Muscle of leg (tissue), 16 donors: Measurements from ENCODE around the gene ZP1. TPM values are rescaled to one million over a fixed set of nuclear protein-coding genes. Genes with fewer than 3 reads are reported as not detected.
A peak's percentile ranks its signal among the peaks of the same experiment; 100 is the strongest.
"Not testable (repeated sequence)": the region's sequence is repeated elsewhere in the genome, so short reads cannot be mapped to it uniquely, and the experiment has no call there.

Source experiments
- DNase-seq: peaks from one replicate; pipeline ENCODE4 v3.0.0; 2013
- H3K27ac ChIP-seq: one replicate; pipeline ENCODE4 v1.5.1; 2013; ENCODE audit warnings: mild to moderate bottlenecking, low read length, control low read depth
- H3K27me3 ChIP-seq: one replicate; pipeline ENCODE4 v1.6.1; 2013; ENCODE audit warnings: low read length; ENCODE audit not compliant: control insufficient read depth, insufficient read depth
- H3K36me3 ChIP-seq: one replicate; pipeline ENCODE4 v1.6.1; 2013; ENCODE audit warnings: low read length; ENCODE audit not compliant: control insufficient read depth, insufficient read depth
- H3K4me1 ChIP-seq: one replicate; pipeline ENCODE4 v1.6.1; 2013; ENCODE audit warnings: low read length; ENCODE audit not compliant: control insufficient read depth, insufficient read depth
- H3K4me3 ChIP-seq: one replicate; pipeline ENCODE4 v1.5.1; 2013; ENCODE audit warnings: low read length, control low read depth
- H3K9me3 ChIP-seq: replicated peaks from 2 replicates; pipeline ENCODE4 v1.6.1; 2013; ENCODE audit warnings: low read depth, low read length; ENCODE audit not compliant: control insufficient read depth
- WGBS: methylation state at CpG from one replicate; pipeline ENCODE4 v1.1.5; 2013; ENCODE audit warnings: missing lambda C conversion rate; ENCODE audit not compliant: insufficient coverage; 5-methylcytosine and 5-hydroxymethylcytosine counted together
- long read RNA-seq, 11 donors: transcript quantifications; one replicate each; lab custom pipeline, GENCODE V29; 2026
- polyA plus RNA-seq, 8 donors: library from polyadenylated mRNA; unstranded; fragments of 120-200 nt; gene quantifications; one replicate each; pipeline versions ENCODE4 v1.2.1 to v1.2.3, GENCODE V29; 2013; ENCODE audit warnings: inconsistent platforms in 1 of 8, low replicate concordance in 1 of 8; ENCODE audit not compliant: insufficient read length in 8 of 8, insufficient read depth in 1 of 8
- total RNA-seq: library from RNA; stranded (reverse); fragments of 120-200 nt; gene quantifications from one replicate; pipeline ENCODE4 v1.2.4, GENCODE V29; 2013

The ZP1 gene, protein sequence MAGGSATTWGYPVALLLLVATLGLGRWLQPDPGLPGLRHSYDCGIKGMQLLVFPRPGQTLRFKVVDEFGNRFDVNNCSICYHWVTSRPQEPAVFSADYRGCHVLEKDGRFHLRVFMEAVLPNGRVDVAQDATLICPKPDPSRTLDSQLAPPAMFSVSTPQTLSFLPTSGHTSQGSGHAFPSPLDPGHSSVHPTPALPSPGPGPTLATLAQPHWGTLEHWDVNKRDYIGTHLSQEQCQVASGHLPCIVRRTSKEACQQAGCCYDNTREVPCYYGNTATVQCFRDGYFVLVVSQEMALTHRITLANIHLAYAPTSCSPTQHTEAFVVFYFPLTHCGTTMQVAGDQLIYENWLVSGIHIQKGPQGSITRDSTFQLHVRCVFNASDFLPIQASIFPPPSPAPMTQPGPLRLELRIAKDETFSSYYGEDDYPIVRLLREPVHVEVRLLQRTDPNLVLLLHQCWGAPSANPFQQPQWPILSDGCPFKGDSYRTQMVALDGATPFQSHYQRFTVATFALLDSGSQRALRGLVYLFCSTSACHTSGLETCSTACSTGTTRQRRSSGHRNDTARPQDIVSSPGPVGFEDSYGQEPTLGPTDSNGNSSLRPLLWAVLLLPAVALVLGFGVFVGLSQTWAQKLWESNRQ
- total RNA-seq (not detected), polyA plus RNA-seq (under 1 TPM in 2 of 8 donors, not detected in 6; 0.07 to 0.13 TPM)
- long read RNA-seq, donor 1, result 0 reads
- long read RNA-seq, donor 2, result 0 reads
- long read RNA-seq, donor 3, result 0 reads
- long read RNA-seq, donor 4, result 0 reads
- long read RNA-seq, donor 5, result 0 reads
- long read RNA-seq, donor 6, result 0 reads
- long read RNA-seq, donor 7, result 0 reads
- long read RNA-seq, donor 8, partial matches to known transcripts, result 0 of 5 reads
- long read RNA-seq, donor 8, other reads (novel, unspliced or antisense), result 5 of 5 reads
- long read RNA-seq, donor 9, result 0 reads
- long read RNA-seq, donor 10, result 0 reads
- long read RNA-seq, donor 11, result 0 reads

DNA sequence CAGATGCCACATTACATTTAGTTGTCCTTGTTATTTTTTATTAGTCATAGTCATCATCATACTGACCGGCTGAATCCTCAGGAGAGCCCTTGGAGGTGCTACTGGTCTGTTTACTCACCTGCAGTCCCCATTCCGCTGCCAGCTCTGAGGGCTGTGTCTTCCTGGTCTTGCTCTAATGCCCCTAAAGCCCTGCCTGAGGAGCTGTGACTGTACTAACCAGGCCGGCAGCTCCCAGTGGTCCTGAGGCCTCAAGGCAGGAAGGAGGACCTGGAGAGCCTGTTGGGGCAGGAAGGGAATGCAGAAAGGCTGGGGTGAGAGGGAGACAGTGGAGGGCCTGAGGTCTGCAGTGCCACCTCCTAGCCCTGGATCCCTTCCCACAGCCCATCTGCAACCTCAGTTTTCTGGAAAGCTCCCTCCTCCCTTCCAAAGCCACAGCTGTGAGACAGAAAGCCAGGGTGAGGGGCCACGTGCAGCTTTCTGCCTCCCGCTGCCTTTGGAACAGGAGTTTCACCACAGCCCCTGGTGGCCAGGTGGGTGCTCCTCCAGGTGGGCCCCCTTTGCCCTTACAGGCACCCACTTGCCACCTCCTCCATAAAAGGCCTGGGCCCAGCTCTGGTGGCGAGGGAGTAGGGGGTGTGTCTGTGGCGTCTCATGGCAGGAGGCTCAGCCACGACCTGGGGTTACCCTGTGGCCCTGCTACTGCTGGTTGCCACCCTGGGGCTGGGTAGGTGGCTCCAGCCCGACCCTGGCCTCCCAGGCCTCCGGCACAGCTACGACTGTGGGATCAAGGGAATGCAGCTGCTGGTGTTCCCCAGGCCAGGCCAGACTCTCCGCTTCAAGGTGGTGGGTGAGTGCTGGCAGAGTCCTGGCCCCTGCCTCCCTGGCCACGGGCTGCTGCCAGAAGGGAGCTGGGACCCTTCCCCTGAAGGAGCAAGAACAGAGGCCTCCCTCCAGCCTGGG is at the start of gene ZP1:
Gene ZP1 (plus strand): TSS at position 632 of the 960 bp plus-strand sequence. CDS start 20 bp downstream, at position 652.
- no peaks in the 10 kb centered on the region for H3K9me3 ChIP-seq
- H3K4me3 ChIP-seq, result no peak within 1 kb of the TSS
- 46% methylated on average over 8 of the region's 13 CpGs for WGBS
- DNase-seq, result no peak
- H3K4me1 ChIP-seq, result peaks cover 29% of the 10 kb centered on the region
- no peaks in the 10 kb centered on the region for H3K27me3 ChIP-seq
- H3K36me3 ChIP-seq, result no peaks in the 10 kb centered on the region
- H3K27ac ChIP-seq, result no peak within 1 kb of the TSS

DNA sequence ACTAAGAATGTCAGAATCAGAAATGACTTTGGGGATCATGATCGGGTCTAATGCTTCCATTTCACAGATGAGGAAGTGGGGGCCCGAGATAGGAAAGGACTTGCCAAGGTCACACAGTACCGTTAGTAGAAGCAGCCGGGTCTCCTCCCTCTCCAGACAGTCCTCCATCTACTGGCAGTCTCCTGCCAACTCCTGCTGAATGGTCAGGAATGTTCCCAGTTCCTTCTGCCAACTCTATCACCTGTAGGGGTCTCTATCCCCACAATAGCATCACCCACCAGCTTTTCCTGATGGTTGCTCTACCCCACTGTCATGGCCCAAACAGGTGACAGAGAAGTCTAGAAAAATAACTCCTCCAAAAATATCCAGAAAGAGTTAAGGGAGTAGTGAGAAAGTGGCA is 49.3 kb upstream of the ZP1 start:
- Histone ChIP-seq H3K4me3 (no peak overlapping the region), H3K27ac (no peak overlapping the region), H3K4me1 (no peaks in the 10 kb centered on the region), H3K27me3 (no peaks in the 10 kb centered on the region), H3K36me3 (no peaks in the 10 kb centered on the region), H3K9me3 (peaks cover 12% of the 10 kb centered on the region)
- no peak for DNase-seq
- WGBS, result 70% methylated on average over 4 of the region's 4 CpGs

DNA sequence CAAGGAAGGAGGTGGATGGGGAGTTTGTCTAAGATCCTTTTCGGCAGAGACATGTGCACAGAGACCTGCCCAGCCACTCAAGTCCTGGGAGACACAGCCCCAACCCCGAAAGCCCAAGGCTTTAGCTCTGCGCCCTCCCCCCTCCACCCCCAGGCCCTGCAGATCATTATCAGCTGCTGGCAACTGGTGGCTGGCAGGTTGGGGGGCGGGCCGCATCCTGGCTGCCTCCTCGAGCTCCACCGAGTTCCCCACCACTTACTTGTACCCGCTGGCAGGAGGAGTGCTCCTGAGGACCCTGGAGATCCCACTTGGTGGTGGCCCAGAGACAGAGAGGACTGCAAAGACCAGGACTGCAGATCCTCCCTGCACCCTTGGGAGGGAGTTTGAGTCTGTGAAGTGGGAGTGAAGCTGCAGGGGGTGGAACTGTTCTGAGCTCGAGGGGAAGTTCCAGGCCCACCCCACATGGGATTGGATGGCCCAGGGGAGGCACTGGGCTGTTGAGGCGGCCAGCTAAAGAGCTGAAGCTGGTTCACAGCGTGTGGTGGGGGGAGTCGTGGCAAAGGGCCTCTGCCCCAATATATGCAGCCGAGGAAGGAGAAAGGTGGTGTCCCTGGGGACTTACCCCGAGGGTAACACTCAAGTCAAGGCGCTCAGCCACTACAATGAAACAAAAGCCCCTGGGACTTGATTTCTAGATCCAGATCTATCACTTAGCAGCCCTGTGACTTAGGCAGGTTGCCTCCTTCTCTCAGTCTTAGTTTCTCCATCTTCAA is 45.3 kb upstream of the ZP1 start:
- Histone ChIP-seq H3K9me3 (peaks cover 5% of the 10 kb centered on the region), H3K4me3 (no peak overlapping the region), H3K27me3 (no peaks in the 10 kb centered on the region), H3K36me3 (no peaks in the 10 kb centered on the region), H3K27ac (no peak overlapping the region), H3K4me1 (no peaks in the 10 kb centered on the region)
- no peak for DNase-seq
- 59% methylated on average over 6 of the region's 15 CpGs for WGBS

DNA sequence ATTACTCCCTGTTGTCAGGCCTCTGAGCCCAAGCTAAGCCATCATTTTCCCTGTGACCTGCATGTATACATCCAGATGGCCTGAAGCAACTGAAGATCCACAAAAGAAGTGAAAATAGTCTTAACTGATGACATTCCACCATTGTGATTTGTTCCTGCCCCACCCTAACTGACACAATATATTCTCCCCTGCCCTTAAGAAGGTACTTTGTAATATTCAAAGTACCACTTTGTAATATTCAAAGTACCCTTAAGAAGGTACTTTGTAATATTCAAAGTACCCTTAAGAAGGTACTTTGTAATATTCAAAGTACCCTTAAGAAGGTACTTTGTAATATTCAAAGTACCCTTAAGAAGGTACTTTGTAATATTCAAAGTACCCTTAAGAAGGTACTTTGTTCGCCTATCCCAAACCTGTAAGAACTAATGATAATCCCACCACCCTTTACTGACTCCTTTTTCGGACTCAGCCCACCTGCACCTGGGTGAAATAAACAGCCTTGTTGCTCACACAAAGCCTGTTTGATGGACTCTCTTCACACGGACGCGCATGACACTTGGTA is 43.5 kb upstream of the ZP1 start:
- not testable (repeated sequence) for DNase-seq
- 91% methylated on average over 5 of the region's 5 CpGs for WGBS

DNA sequence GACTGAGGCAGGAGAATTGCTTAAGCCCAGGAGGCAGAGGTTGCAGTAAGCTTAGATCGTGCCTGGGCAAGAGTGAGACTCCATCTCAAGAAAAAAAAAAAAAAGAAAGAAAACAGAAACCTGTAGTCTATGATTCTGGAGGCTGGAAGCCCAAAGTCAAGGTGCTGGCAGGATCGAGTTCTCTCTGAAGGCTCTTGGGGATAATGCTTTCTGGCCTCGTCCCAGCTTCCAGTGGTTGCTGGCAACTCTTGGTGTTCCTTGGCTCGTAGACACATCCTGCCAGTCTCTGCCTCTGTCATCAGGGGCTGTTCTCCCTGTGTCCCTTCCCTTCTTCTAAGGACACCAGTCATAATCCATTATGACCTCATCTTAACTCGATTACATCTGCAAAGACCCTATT is 42.2 kb upstream of the ZP1 start:
- H3K4me1 ChIP-seq, result no peaks in the 10 kb centered on the region
- no peaks in the 10 kb centered on the region for H3K27me3 ChIP-seq
- no peak overlapping the region for H3K4me3 ChIP-seq
- H3K36me3 ChIP-seq, result no peaks in the 10 kb centered on the region
- 80% methylated on average over 5 of the region's 5 CpGs for WGBS
- no peak overlapping the region for H3K27ac ChIP-seq
- DNase-seq, result no peak
- H3K9me3 ChIP-seq, result no peaks in the 10 kb centered on the region

More for the DNA sequence above, 43.5 kb upstream of the ZP1 start:
- H3K27ac ChIP-seq, H3K27me3 ChIP-seq, H3K4me1 ChIP-seq, H3K36me3 ChIP-seq, H3K4me3 ChIP-seq, H3K9me3 ChIP-seq: not testable (repeated sequence)

DNA sequence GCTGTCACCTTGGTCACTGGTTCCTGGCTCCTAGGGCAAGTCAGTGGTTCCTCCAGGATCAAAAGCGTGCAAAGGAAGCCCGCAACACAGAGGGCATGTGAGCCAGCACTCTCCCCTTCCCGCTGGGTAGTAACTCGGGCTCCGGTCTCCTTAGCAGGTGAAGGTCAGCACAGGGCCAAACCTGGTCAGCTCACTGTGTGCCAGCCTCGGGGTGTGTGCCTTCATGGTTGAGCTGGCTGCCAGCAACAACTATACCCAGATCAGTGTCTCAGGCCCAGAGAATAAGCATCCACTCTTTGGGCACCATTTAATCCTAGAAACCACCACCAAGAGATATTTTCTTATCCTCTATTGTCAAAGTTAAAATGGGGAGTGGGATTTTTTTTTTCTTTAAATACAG is 41.6 kb upstream of the ZP1 start:
- H3K36me3 ChIP-seq, result no peaks in the 10 kb centered on the region
- no peak for DNase-seq
- WGBS, result 75% methylated on average over 6 of the region's 6 CpGs
- no peaks in the 10 kb centered on the region for H3K4me1 ChIP-seq
- no peak overlapping the region for H3K4me3 ChIP-seq
- H3K9me3 ChIP-seq, result no peaks in the 10 kb centered on the region
- no peak overlapping the region for H3K27ac ChIP-seq
- H3K27me3 ChIP-seq, result no peaks in the 10 kb centered on the region

DNA sequence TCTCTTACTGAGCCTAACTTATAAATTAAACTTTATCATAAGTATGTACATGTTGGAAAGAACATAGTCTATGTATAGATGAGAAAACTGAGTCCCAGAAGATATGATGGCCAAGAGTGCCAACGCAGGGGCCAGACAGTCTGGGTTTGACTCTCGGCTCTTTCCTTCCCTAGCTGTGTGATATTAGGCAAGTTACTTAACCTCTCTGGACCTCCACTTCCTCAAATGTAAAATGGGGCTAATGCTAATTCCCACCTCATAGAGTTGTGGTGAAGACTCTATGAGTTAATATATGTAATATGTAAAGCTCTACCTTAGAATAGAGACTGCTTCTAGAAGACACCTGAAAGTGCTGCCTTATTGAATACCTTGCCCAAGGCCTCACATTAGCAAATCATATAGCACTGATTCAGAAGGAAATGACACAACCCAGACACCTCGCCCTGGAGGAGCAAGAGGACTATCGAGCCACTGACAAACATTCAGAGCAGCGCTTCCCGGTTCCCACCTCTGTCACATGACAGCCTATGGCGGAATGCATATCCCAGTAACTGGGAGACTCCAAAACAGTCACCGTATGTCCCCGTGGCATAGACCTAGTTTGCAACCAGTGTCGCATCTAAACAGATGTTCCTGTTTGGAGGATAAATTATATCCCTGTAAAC is 36.7 kb upstream of the ZP1 start:
- 24% methylated on average over 7 of the region's 10 CpGs for WGBS
- no peak for DNase-seq
- Histone ChIP-seq H3K9me3 (no peaks in the 10 kb centered on the region), H3K36me3 (no peaks in the 10 kb centered on the region), H3K27ac (no peak overlapping the region), H3K4me3 (no peak overlapping the region), H3K27me3 (no peaks in the 10 kb centered on the region), H3K4me1 (peaks cover 3% of the 10 kb centered on the region)

DNA sequence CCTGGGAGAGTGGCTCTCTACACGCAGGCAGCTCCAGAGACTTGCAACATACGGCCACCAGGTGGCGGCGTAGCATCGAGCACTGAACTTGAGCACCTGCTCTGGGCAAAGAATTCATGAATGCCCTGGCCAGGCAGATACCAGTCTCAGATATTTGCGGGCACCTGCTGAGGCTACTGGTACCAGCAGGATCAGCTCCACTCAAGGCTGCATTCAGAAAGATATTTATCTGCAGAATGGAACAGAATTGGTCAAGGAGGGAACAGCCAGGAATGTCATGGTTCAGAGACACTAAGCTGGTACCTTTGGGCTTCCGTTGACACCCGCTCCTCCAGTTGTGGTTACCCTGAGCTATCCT is 36.2 kb upstream of the ZP1 start:
- no peaks in the 10 kb centered on the region for H3K9me3 ChIP-seq
- H3K4me1 ChIP-seq, result peaks cover 3% of the 10 kb centered on the region
- peak; percentile 83 for DNase-seq
- WGBS, result 21% methylated on average over 8 of the region's 8 CpGs
- no peak overlapping the region for H3K4me3 ChIP-seq
- H3K27me3 ChIP-seq, result no peaks in the 10 kb centered on the region
- no peak overlapping the region for H3K27ac ChIP-seq
- H3K36me3 ChIP-seq, result no peaks in the 10 kb centered on the region
